Left renal pelvis (tissue), 4 donors: ENCODE results near the gene SIGLEC1. TPM values are rescaled to one million over a fixed set of nuclear protein-coding genes. Genes with fewer than 3 reads are reported as not detected.

ENCODE experiments used
- DNase-seq, 4 donors: peaks; one replicate each; pipeline ENCODE4 v3.0.0-alpha.2; 2013; ENCODE audit warnings: low read depth in 4 of 4, low spot score in 3 of 4
- polyA plus RNA-seq, 4 donors: library from polyadenylated mRNA; unstranded; fragments of 120-200 nt; gene quantifications; one replicate each; pipeline ENCODE4 v1.2.1, GENCODE V29; 2013; ENCODE audit not compliant: insufficient read length in 4 of 4

Gene SIGLEC1
- polyA plus RNA-seq, result 1 to 10 TPM in 2 of 4 donors, under 1 TPM in 2; 0.73 to 5.8 (median 0.98) TPM

DNA sequence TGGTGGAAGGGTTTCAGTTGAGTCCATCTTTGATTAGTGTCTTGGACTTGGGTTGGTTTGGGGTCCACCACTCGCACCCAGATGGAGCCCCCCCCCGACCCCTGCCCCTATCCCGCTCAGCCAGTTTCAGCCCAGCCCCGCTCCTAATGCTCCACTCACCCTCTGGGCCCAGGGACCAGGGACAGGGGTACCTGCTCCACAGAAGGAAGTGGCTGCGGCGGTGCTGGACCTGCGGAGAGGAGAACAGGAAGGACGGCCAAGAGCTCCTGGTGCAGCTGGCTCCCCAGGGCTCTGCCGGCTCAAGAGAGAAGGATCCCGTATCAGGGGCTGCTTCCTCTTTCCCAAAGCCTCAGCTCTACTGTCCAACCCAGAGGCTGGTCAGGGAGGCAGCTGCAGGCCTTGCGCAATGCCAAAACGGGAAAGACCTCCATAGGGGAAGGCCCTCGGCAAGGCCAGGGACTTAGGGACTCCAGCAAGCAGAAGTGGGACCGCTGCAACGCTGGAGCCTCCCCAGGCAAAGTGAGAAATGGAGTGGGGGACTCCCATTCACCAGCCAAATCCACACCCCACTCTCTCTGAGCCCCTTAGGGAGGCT, at the start of gene SIGLEC1:
TSS of gene SIGLEC1 (minus strand) at position 322 of the 595 bp plus-strand sequence. CDS start 5,472 bp downstream, outside the sequence.
- DNase-seq, result no peak

DNA sequence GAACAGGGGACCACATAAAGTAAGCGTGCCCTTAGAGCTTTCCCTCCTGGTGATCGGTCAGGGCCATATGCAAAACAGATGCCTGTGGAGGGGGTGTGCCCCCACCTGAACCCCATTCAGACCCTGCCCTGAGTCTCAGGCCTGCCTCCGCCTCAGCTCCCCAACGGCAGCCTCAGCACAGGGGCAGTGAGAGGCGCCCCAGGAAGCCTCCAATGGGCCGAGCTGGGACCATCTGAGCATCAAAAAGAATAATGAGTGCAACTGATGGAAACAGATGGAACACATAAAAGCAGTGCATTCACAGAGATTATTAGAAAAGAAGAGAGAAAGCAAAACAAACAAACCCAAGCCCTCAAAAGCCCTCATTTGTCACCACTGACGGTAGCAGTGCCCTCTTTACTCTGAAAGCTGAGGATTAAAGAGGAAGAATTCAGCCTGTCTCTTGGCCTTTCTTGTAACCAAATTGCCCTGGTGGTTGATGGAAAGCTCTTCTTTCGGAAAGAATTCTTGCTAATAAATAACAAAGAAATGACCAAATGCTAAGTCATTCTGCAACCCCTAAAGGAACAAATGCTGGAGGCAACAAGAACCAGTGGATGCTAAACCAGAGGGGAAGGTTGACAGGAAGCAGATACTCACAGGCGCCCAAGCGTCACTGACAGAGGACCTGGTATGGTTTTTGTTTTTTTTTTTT, 48.4 kb upstream of the SIGLEC1 start:
- no peak for DNase-seq

DNA sequence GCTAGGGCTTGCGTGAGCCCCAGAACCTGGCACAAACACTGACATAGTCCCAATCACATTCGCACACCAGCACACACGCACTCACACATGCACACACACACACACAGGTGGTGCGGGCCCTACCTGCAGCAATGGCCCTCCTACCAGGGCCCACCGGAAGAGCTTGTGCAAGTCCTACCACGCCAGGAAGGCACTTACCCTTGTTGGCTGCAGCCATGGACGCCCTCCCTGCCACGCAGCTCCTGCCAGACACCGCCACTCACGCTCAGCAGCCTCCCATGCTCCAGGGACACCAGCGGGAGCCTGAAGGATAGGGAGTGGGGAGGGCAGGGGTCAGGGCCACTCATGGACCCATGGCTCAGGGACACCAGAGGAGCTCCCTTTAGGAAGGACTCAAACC, 47.5 kb upstream of the SIGLEC1 start:
- DNase-seq, result no peak

DNA sequence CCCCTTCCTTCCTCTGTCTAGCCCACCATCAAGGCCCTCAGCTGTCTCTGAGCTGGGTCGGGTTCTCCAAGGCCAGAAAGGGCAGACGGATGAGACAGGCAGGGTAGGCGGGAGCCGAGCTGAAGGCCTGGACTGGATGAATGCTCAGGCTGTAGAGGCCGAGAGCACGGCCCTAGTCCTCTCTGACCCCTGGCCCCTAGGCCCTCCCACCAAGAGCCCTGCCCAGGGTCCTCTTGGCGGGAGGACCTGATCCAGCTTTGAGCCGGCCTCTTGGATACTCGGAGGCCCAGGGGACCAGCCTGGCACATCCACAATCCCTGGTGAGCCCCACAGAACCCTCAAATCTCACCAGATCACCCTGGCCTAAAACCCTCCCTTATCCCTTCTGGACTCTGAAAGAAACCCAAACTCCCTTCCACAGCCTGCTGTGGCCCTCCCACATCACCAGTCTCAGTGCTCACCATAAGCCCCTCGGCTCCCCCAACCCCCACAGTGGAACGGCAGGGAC, 47.0 kb upstream of the SIGLEC1 start:
- DNase-seq, result no peak

DNA sequence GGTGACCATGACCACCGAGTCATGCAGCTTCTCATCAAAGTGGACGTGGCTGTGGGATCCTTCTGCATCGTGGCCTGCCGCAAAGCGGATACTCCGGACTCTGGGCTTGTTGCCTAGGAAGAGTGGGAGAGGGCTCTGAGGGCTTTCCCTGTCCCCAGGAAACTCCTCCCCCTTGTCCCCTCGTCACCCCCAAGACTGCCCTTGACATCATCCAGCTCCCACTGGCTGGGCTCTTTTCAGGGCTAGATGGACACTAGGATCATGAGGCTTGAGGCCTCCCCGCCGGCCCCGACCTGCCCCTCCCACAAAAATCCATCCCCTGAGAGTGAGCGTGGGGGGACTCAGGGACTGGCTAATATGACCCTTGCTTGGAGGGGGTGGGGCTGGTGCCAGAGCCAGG, 46.2 kb upstream of the SIGLEC1 start:
- no peak for DNase-seq

DNA sequence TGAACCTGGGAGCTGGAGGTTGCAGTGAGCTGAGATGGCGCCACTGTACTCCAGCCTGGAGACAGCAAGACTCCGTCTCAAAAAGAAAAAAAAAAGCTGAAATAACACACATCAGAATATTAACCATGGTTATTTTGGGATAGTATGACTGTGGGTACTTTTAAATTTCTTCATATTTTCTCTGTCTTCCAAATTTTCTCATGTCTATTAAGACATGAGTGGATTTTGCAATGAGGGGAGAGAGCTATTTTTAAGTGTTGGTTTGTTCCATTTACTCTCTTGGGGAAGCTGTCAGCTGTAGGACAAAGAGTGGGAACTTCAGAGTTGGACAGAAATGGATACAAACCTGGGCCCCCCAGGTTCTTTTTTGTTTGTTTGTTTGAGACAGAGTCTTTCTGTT, 44.9 kb upstream of the SIGLEC1 start:
- no peak for DNase-seq

DNA sequence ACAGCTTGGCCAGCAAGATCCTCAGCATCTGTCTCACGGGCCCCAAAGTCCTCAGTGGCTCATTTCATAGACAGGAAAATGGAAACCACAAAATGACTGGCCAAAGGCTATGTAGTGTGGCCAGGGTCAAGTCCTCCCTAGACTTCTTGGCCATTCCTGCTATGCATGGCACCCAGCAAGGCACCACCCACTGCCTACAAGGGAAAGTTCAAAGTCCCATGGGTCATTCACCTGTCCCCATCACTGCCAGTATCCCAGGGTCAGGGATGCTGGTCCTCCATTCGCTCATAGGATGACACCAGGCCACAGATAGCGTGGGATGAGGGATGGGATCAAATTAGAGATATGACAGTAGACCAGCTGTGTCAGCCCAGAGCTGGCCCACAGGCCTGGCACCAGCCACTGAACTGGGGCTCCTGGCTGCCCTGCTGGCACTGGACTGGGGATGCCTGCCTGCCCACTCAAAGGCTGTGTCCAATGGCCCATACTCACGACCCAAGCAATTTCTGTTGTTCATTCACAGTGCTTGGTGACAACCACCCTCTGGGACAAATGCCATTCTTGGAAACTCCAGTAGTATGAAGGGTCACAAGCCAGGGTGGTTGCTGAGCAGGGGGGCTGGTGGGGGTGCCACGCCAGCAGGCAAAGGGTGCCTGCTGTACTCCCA, 43.5 kb upstream of the SIGLEC1 start:
- no peak for DNase-seq

DNA sequence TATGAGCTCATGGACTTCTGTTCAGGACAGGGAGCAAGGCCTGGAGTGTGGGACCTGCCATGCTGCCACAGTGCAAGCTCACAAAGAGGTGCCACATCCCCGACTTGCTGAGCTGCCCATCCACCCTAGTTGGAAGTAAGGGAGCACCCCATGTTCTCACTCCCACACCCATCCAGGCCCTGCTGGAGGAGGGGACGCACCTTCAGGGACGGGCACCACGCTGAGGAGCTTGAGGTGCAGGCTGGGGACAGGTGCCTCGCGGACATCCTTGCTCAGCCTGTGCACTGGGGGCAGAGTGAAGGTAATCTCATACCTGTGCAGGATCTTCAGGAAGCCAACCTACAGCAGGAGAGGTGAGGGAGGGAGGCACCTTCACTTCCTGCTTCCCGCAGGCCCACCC, 42.9 kb upstream of the SIGLEC1 start:
- no peak for DNase-seq

DNA sequence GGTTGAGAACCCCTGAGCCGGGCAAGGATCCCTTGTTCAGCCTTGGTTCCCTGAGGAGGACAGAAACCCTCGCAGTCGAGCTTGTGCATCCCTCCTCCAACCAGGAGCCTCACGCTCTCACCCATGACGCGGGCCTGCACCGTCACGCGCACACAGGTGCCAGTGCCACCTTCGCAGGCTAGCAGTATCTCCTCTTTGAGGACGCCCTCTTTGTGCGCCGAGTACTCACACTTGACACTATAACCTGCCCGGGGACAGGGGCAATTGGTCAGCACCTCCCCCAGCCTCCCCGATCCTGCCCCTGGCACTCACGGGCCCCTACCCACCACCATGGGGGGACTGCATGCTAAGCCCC, 41.9 kb upstream of the SIGLEC1 start:
- no peak for DNase-seq

DNA sequence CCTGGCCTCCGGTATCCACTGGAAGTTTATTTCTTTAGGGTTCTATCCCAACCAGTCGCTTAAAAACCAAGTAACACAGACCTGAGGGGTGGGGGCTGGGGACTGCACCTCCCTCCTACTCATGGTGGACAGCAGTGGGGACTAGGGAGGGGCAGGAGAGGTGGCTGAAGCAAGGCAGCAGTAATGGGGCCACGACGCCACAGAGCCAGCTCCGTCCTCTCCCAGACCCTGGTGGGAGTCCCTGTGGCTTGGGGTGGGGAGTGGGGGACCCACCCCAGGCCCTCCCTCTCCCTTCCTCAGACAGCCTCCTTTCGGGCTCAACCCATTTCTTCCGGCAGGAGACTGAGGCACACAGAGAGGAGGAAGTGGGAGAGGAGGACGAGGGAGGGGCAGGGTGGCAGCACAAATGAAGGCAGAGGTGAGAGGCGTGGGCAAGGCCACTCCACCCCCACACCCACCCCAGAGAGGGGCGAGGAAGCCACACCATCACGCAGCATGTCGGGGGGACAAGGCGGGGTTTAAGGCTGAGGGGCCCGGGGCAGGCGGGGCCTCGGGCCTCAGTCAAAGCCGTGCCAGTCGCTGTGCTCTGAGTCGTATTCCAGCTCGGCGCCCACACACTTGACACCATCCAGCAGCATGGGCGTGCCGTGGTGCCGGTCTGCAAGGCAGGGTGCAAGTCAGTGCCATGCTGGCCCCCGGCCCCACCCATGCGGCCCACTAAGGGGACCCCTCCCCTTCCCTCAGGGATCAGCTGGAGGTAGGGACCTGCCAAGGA, 41.3 kb upstream of the SIGLEC1 start:
- no peak for DNase-seq

DNA sequence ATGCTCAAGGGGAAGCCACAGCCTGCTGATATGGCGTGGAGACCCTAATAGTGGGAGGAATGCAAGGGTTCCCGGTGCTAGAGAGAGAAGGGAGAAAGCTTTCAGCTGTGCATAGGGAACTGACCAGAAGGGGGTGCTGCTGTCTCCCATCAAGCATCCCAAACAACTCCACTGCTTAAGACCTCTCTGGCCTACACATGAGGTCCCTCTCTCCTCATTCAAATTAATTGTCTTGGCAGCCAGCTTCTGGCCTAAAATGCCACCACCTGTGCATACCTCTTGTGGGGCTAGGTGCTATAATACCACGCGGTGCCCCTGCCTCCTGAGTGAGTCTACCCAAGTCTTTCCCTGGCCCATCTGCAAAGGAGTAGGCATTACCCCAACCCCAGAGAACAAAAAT, 40.7 kb upstream of the SIGLEC1 start:
- no peak for DNase-seq

DNA sequence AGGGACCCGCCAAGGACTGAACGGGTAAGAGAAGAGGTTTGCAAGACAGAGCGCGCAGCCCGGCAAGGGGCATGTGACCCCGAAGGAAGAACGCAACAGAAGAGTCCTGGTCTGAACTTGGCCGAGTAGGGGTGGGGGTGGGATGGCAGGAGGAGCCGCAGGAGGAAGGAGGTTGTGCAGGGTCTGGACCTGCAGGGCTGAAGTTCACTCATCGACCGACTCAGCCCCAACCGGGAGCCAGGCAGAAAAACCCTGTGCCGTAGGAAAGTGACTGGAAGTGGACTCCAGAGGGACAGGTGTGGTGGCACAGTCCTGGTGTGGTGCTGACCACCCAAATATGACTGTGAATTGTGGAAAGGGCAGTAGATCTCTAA, 40.0 kb upstream of the SIGLEC1 start:
- DNase-seq, result no peak

DNA sequence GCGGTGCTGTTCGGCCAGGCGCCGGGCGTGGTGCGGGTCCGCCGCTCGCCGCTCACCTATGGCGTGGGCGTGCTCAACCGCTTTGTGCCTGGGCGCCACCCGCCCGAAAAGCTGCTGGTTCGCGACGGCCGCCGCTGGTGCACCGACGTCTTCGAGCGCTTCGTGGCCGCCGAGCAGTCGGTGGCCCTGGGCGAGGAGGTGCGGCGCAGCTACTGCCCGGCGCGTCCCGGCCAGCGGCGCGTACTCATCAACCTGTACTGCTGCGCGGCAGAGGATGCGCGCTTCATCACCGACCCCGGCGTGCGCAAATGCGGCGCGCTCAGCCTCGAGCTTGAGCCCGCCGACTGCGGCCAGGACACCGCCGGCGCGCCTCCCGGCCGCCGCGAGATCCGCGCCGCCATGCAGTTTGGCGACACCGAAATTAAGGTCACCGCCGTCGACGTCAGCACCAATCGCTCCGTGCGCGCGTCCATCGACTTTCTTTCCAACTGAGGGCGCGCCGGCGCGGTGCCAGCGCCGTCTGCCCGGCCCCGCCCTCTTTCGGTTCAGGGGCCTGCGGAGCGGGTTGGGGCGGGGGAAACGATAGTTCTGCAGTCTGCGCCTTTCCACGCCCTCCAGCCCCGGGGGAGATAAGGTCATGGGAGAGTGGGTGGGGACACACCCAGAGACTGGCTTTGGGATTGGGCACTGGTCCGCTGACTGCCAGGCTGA, 39.4 kb upstream of the SIGLEC1 start:
- DNase-seq, result no peak

DNA sequence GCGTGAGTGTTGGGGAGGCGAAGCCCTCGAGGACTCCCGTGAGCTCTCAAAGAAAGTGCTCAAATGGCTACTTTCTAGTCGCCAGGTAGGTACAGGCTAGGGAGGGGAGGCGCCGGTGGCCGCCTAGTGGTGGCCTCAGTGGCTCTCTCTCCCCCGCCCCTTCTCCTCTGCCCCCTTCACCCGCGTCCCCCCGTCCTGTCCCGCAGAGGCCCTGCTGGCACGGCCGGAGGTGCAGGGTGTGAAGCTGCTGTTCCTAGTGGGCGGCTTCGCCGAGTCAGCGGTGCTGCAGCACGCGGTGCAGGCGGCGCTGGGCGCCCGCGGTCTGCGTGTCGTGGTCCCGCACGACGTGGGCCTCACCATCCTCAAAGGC, 38.9 kb upstream of the SIGLEC1 start:
- no peak for DNase-seq

DNA sequence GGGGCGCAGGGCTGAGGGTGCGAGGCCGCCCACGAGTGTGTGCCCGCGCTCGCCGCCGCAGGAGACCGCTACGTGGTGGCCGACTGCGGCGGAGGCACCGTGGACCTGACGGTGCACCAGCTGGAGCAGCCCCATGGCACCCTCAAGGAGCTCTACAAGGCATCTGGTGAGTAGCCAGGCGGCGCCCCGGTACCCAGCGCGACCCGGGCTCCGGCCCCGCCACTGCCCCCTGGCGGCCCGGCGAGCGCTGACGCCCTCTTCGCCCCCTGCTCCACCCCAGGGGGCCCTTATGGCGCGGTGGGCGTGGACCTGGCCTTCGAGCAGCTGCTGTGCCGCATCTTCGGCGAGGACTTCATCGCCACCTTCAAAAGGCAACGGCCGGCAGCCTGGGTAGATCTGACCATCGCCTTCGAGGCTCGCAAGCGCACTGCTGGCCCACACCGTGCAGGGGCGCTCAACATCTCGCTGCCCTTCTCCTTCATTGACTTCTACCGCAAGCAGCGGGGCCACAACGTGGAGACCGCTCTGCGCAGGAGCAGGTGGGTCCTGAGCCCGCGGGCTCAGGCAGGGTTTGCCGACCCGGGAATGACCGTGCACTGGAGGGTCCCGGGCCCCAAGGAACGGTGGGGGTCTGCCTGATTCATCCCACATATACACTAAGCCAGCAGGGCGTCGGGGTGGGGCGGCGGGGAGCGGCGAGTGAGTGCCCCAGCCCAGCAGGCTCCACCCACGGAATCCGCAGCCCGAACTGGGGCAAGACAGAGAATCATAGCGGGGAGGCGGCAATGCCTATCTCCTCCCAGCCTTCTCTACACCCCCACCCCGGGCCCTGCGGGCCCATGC, 37.5 kb upstream of the SIGLEC1 start:
- DNase-seq, result no peak

DNA sequence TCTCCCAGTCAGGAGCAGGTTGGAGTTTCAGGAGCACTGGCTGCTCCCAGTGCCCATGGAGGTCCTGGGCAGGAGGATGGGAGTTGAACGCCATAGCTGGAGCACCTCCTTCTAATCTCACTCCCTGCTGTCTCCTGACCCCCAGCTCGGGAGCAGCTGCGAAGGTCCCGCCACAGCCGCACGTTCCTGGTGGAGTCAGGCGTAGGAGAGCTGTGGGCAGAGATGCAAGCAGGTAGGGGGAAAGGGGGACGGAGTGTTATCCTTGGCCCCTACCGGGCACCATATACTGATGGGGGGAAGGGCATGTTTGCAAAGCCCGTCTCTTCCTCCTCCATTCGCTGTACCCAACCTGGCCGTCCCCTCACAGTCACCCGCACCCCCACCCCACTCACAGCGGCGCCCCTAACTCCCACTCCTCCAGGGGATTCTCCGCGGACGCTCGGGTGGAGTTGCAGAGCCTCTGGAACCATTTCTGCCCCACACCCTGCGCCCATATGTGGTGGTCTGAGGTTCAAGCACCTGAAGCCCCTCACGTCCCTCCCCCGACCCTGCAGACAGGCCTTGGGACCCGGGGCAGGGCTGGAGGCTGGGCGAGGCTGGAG, 36.8 kb upstream of the SIGLEC1 start:
- no peak for DNase-seq

DNA sequence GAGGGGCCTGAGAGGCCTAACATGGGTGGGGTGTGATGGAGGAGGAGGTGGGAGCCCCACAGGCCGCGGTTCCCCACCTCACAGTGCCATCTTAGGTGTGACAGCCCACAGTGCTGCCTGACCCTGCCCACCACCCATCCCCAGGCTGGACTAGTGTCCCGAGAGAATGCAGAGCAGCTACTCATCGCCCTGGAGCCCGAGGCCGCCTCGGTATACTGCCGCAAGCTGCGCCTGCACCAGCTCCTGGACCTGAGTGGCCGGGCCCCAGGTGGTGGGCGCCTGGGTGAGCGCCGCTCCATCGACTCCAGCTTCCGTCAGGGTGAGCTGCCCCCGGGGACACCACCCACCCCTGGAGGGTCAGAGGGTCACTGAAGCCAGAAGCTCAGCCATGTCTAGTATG, 35.7 kb upstream of the SIGLEC1 start:
- DNase-seq, result no peak

DNA sequence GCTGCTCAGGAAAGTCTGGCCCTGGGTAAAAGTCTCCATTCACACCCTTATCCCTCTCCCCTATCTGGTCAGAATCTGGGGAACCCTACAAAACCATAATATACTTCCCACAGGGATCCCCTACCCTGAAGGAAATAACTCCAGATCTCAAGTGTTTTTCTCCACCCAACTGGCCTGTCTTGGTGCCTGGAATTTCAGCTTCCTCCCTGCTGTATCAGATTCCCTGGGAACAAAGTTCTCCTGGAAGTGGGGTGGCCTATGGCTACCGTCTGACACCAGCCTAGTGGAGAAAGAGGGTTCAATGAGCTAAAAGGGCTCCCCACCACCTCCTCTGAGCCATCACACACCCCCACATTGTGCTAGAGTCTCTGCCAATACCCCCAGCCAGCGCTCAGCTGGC, 35.1 kb upstream of the SIGLEC1 start:
- DNase-seq, result no peak

DNA sequence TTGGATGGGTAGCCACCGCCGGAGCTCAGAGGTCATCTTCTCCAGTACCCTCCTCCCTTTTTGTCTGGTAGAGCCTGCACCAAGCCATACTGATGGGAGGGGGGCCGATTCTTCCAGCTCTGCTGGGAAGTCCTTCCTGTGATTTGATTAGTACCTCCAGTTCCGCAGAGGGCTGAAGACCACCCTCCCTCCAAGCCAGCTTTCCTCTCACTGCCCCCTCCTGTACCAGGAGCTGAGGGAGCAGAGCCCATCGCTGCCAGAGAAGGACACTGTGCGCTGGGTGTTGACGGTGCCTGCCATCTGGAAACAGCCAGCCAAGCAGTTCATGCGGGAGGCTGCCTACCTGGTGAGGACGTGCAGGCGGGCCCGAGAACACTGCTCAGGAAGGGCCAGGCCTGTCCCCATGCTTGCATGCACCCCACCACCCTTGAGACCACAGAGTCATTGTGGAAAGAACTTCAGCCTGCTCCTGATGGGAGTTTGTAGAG, 33.3 kb upstream of the SIGLEC1 start:
- DNase-seq, result no peak
